GM21381 (cell line): ENCODE data around the gene TNFRSF13B.

ENCODE experiments used
- ATAC-seq: cut with Tn5 transposase; IDR thresholded peaks from one replicate; pipeline ENCODE4 v1.9.1; 2021; ENCODE audit warnings: mild to moderate bottlenecking, moderate library complexity; ENCODE audit not compliant: unreplicated experiment

Gene TNFRSF13B

DNA sequence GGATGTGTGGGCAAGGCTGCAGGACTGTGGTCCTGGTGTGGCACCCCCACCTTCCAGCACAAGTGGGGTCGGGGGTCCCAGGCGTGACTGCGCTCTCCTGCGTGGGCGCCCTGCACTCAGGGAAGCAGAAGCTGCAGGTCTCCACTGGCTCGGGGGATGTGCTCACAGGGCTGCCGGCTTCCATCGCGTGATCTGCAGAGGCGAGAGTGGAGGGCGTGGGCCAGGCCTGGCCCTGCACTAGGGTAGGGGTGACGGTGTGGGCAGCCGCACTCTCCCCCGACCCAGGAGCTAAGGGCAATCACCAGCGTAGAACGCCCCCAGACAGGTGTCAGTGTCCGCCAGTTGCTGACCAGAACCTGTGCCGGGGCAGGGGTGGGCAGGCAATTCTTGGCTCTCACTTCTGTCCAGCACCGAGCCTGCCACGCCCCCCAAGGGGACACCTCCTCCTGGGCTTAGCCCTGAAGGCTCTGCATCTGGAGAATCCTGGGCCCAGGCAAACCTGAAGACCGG lies 32.3 kb downstream of the TNFRSF13B start:
- ATAC-seq: no peak

DNA sequence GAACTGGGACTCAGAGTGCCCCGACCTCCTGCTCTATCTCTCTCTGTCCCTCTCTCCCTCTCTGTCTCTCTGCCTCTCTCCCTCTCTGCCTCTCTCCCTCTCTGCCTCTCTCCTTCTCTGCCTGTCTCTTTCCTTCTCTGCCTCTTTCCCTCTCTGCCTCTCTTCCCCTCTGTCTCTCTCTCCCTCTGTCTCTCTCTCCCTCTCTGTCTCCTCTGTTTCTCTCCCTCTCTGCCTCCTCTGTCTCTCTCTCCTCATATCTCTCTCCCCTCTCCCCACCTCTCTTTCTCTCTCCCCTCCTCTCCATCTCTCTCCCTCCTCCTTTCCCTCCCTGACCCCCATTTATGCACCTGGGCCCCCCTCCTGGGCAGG lies 32.7 kb downstream of the TNFRSF13B start:
- no peak for ATAC-seq

DNA sequence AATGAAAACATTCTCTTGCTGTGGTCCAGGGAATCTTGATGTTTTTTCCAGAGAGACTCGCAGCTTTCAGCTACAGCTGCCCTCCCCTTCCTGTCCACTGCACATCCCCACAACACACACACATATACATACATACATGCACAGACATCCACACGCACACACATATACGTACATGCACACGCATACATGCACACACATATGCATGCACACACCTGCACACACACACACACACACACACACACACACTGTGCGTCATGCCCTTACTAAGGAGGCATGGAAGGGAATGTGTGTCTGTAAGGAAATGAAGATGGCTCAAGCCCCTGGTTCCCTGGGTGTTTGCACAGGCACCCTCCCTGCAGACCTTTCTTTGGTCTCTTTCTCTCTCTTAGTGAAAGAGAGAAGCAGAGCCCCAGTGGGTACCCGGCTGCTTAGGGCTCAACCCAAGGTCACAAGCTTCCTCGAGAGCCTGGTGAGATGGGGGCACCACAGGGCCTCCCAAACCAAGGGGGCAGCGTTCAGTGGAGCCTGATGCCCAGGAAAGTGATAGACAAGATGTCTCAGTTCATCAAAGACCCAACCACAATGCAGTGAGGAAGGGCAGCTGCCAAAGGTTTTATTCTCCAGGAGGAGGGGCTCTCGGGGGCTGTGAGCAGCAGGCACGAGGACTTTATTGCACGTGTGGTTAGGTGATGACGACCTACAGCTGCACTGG lies 33.3 kb downstream of the TNFRSF13B start:
- no peak for ATAC-seq

DNA sequence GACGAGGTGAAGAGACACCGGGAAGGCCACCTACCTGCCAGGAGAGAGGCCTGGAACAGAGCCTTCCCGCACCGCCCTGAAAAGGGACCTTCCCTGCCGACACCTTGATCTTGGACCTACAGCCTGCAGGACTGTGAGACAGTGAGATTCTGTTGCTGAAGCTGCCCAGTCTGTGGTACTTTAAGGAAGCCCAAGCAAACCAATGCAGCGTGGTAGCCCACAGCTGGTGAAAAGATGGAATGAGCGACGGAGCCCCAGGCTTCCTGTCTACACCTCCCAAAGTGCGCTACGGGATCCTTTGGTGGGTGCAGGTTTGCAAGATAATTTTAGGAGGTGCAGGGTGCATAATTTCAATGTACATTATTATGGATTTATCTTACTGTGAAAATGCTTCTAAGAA lies 33.9 kb downstream of the TNFRSF13B start:
- no peak for ATAC-seq

DNA sequence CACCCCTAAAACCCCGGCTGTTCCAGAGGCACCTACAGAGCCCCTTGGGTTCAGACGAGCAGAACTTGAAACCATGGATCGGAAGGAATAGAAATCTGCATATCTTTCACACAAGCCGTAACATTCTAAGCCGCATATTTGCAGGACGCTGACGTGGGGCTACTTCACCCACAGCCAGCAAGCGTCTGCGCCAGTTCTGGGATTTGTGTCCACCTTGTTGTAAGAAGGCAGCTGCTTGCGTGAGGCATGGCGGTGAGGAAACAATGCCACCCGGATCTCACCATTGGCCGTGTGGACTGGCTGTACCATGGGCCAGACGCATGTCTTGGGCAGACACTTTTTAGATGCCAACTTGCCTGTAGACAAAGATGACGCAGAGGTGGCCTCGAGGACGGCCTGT lies 34.5 kb downstream of the TNFRSF13B start:
- ATAC-seq: no peak

DNA sequence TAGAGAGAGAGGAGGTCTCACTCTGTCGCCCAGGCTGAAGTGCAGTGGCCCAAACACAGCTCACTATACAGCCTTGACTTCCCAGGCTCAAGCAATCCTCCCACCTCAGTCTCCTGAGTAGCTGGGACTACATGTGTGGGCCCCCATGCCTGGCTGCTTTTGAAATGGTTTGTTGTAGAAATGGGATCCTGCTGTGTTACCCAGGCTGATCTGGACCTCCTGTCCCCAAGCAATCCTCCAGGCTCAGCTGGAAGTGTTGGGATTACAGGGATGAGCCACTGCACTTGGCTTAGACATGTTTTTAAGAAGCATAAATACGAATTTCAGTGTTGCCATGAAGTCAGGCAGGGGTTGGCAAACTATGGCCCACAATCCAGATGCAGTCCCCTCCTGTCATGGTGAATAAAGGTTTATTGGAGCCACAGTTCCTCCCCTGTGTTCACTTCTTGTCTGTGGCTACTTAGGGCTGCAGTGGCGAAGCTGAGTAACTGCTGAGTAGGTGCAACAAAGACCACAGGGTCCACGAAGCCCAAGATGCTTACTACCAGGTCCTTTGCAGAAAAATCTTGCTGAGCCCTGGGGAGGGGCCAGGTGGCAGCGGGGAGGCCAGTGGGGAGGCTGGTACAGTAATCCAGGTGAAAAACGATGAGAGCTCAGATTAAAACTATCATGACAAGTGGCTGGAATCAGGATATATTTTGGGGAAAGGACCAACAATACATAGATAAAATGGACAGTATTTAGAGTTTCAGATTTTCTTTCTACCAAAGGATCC lies 35.2 kb downstream of the TNFRSF13B start:
- ATAC-seq: no peak

DNA sequence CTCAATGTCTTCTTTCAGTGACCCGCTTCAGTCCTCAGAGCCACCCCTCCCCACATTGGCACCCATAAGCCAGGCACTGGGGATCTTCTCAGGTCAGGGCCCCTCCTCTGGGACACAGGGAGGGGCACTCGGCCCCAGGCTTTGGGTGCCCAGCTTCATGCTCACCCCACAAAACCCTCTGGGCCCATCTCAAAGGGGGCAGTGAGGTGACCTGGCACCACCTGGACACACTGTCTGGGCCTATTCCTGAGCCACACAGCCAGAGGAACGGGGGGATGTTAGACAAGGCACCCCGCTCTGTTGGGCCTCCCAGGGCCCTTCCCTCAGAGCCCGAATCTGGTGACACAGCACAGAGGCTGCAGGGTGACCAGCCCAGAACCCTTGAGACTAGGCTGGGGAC lies 36.1 kb downstream of the TNFRSF13B start:
- no peak for ATAC-seq

DNA sequence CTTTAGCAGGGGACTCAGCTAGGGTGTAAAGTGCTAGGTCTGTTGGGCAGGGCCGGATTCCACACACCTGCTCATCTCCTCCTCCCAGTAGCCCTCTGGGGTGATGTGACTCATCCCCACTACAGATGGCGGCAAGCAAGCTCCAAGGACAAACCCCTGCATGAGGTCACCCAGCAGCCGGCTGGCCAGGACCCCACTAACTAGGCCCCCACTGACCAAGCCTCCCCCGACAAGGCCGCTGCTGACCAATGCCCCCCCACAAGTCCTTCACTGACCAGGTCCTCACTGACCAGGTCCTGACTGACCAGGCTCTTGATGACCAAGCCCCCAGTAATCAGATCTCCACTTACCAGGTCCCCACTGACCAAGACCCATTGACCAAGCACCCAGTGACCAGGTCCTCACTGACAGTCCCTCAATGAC lies 36.7 kb downstream of the TNFRSF13B start:
- no peak for ATAC-seq

DNA sequence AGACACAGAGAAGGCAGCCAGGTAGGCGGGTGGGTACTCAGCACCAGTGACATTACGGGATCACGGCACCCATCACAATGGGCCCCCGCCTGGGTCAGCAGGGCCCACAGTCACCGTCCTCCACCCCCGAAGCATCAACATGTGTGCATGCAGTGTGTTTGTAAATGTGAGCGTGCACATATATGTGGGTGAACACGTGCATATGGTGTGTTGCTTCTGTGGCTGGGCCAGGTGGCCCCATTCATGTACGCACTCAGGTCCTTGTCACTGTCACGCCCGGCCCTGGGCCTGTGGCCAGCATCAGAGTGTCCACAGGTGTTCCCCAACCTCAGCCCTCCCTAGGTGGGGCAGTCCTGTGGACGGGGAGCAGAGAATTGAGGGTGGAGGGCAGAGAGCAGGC lies 37.1 kb downstream of the TNFRSF13B start:
- no peak for ATAC-seq

DNA sequence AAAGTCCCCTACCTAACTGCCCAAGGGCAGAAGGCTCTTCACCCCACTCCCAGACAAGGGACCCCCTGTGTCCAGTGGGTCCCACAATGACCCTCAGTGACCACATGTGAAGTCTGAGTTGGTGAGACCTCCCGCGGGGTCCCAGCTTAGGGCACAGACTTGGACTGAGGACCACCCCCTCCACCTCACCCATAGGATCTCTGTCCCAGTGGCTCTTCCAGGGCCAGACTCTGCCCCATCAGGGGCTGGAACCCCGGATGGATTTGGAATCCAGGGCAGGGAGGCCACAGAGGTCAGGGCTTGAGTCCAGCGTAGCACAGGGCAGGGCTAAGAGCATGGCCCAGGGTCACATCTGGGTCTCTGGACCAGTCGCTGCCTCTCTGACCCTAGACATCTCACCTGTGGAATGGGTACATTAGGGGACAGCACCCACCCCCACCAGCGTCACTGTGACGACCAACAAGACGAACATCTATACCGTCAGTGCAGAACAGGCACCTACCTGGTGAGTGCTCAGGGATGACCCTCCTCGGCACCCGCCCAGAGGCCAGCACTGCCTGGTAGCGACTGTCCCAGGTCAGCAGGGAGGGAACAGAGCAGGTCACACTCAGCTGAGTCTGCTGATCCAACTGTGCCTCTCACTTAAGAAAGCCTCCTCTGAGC lies 37.7 kb downstream of the TNFRSF13B start:
- no peak for ATAC-seq

DNA sequence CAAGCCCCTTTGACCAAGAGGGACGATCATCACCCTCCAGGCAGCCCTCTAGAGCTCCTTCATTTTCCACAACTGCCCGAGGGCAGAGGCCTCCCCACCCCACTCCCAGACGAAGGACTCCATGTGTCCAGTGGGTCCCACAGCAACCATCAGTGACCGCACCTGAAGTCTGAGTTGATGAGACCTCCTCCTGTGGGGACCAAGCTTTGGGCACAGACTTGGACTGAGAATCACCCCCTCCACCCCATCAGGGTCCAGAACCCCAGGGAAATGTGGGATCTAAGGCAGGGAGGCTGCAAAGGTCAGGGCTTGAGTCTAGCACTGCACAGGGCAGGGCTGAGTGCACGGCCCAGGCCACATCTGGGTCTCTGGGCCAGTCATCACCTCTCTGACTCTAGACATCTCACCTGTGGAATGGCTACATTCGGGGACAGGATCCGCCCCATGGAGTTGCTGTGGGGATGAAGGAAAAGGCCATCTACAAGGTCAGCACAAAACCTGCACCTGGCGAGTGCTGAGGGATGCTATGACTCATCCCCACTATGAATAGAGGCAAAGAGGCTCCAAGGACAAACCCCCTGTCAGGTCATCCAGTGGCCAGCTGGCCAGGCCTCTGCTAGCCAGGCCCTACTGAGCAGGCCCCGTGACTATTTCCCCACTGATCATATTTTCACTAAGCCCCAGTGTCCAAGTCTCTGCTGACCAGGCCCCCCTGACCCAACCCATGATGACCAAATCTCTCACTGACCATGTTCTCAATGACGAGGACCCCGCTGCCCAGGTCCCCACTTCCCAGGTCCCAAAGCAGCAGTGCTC lies 38.4 kb downstream of the TNFRSF13B start:
- ATAC-seq: no peak

DNA sequence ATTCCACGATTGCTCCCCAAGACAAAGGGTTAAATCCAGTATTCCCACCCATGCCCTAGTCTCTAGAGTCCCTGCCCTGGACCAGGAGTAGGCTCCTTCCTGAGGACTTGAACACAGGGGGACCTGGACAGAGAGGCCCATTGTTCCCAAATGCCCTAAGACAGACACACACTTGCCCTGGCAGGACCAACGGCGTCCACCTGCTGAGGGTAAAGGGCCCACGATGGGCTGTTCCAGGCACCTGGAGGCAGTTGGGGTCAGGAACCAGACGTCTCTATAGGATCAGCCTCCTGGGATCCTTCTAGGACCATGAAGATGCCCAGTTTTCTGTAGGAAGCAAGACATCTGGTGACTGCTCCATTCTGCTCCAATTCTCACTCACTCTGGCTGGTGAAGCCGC lies 39.3 kb downstream of the TNFRSF13B start:
- no peak for ATAC-seq

DNA sequence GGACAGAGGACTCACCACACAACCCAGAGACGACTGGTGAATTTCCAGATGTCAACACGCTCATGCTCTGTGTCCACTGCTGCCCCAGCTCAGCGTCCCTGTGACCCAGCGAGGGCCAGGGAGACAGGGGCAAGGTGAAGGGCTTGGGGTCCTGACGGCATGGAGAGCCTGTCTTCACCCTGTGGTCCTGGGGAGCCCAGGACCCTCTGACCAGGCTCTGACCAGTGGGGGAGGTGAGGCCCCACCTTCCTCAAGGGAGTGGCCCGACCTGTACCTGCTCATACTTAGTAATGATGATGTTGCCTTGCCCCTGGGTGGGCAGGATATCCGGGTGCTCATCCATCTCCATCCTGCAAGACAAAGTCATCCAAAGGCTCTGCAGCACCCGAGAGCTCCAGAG lies 39.8 kb downstream of the TNFRSF13B start:
- no peak for ATAC-seq

DNA sequence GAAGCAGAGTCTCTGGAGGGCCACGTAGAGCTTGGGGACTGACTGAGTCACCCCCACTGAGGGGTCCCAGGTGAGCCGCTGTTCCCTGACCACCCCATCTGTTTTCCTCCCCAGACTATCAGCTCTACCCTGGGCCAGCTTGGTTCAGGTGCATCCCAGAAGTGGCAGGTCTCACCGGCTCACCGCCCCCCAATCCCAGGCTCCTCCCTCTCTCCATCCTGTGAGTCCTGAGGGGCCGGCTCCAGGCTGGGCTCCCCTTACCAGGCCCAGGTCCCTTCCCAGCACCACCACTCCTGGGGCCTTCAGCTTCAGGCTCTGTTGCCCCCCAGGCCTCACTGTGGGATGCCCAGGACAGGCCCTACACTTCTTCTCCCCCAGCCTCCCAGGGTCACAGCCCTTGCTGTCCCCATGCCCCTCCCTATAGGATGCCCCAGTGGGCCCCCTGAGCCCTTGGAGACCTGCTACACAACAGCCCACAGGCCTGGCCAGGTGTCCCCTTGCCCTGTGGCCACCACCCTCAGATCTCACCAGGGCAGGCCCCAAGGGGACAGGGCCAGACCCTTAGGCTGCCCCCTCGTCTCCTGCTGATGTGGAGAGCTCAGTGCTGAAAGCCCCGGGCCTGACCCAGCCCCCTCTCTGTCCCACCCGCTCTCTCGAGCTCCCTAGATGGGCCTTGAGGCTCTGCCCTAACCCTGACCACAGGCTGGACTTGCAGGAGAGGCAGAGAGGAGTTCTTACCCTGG lies 40.4 kb downstream of the TNFRSF13B start:
- ATAC-seq: no peak

DNA sequence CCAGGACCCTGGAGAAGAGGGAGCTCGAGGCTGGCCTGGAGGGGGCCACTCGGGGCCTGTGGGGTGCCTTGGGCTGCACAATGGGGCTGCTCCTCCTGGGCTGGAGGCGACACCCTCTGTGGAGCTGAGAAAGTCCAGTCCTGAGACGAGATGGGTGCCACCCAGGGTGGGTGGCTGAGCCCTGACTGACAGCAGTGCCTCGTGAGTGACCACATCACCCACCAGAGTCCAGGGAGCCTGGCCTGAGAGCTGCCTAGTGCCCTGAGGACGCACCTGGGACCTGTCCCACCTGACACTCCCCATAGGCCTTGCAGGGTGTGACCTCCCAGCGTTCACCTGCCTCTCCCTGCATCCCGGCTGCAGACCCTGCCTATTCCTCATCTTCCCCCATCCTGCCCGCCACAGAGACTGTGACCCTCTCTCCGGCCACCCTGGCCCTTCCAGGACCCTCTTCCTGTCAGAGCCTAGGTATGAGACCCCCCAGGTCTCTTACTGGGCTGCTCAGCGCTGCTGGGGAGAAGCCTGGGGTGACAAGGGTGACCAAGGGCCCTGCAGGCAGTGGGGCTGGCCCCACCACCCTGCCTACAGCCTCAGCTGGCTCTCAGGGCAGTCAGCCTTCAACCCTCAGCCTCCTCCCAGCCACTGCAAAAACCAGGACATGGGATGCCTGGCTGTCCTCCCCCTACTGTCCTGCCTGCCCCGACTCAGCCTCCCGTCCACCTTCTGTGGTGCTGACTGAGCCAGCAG lies 41.2 kb downstream of the TNFRSF13B start:
- ATAC-seq: no peak

DNA sequence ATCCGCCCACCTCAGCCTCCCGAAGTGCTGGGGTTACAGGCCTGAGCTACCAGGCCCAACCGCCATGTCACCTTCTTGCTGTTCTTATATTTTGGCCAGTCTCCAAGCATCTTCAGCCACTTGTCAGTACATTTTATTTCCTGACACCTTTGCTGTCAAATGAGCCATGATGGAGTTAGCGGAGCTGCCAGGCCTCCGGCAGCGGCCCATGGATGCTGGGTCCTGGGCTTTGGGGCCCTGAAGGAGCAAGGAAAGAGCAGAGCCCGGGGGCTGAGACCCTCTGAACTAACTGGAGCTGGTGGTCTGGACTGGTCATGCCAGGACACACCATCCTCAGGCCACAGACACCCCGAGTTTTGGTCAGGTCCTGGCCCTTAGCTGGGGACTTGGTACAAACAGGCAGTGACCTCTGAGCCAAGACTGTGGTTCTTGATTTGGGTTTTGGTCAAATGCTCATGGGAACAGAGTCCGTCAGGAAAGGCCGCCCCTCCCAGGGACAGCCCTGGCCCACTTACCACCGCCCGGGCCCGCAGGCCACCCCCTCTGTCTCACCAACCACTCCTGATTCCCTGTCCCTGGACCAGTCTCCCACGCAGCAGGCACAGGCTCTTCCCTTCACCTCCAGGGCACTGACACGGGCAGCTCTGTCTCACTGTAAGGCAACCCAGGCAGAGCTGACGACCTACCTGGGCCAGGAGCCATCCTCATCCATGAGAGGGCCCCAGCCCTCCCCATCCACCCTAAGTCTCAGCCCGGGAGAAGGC lies 42.0 kb downstream of the TNFRSF13B start:
- no peak for ATAC-seq

DNA sequence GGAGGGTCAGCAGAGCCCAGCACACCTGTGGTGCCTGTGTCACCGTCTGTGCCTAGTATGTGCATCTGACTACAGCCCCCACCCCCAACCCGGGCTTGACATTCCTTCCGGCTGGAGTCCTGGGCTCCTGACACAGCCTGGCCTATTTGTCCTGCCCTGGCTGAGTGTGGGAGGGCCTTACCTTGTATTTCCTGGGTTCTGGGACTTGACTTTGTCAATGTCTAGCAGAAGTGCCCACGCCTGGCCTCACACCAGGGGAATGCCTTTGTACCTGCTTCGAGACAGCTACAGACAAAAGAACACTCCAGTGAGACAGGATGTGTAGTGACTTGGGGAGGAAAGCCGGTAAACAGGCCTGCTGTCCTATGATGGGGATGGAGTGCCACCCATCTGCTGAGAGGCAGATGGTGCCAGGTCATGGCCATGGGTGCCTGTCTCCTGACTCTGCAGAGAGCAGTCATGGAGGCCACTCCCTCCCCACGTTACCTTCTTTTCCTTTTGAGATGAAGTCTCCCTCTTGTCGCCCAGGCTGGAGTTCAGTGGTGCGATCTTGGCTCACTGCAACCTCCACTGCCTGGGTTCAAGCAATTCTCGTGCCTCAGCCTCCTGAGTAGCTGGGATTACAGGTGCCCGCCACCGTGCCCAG lies 42.8 kb downstream of the TNFRSF13B start:
- ATAC-seq: no peak

DNA sequence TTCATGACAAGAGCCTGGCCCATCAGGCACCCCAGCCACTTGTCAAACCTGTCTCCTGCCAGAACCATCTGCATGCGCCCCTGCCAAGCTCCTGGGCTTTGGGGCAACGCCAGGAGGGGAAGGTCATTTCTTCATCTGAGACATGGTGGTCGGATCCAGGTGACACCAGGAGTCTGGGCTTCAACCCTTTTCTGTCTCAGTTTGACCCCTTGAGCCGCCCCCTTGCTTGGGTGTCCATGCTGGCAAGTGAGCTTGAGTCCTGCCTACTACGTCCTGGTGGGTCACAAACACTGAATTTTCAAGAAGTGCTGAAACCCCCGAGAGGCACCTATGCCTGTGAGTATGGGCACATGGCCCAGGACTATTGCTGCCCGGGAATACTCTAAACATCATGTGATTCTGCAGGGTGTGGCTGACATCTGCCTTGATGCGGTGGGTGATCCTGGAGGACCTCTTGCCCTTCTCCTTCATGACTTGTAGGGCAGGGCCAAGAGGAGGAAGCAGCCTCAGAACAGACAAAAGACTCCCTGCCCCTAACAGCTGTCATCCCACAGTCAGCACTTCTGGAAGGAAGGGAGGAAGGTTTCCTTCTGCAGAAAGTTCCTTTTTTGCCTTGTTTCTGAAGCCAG lies 43.4 kb downstream of the TNFRSF13B start:
- ATAC-seq: no peak
